ENCODE measurements around the gene MOB2. TPM values are rescaled to one million over a fixed set of nuclear protein-coding genes. Genes with fewer than 3 reads are reported as not detected.
"Not testable (repeated sequence)": the region's sequence is repeated elsewhere in the genome, so short reads cannot be mapped to it uniquely, and the experiment has no call there.

Gene MOB2
- total and polyA plus RNA-seq, 2 donors (not counting 1 experiment from before 2014, with no cell fraction given) = 13.1 to 30.1 TPM

- TF ChIP-seq EZH2 (IDR thresholded peaks at IDR 0.05; ENCODE audit: low read length, missing control alignments) (no peak), CTCF (conservative IDR thresholded peaks at IDR 0.05 in 1 of 2, IDR thresholded peaks at IDR 0.05 in 1 of 2; ENCODE audit: low read depth in 1 of 2, low read length in 2 of 2) (no peak)
- Histone ChIP-seq H3K36me3 (ENCODE audit: control insufficient read depth, insufficient read depth, low read length) (no peaks in the 10 kb centered on the region), H2AFZ (ENCODE audit: low read length) (no peak overlapping the region), H3K4me2 (ENCODE audit: extremely low read depth, insufficient read depth, low read length) (no peak overlapping the region), H3K79me2 (ENCODE audit: control insufficient read depth, insufficient read depth, low read length) (peaks cover 9% of the 10 kb centered on the region), H3K27ac (ENCODE audit: insufficient read depth, low read length) (no peak overlapping the region), H3K27me3 (ENCODE audit: control insufficient read depth, insufficient read depth, low read length) (no peaks in the 10 kb centered on the region), H3K9ac (ENCODE audit: insufficient read depth, low read length) (no peak overlapping the region), H4K20me1 (ENCODE audit: control insufficient read depth, extremely low read depth, insufficient read depth, low read length) (no peaks in the 10 kb centered on the region), H3K9me3 (ENCODE audit: control insufficient read depth, insufficient read depth, low read depth, low read length) (no peaks in the 10 kb centered on the region), H3K4me1 (ENCODE audit: control insufficient read depth, extremely low read depth, insufficient read depth, low read length) (no peaks in the 10 kb centered on the region), H3K4me3 (replicated peaks in 1 of 4; ENCODE audit: control extremely low read depth in 1 of 4, insufficient read depth in 1 of 4, low read depth in 3 of 4, low read length in 4 of 4) (no peak overlapping the region)
- DNase-seq (ENCODE audit: low read depth in 2 of 2) = peak in 1 of 2 donors; percentile 50
Measured at GRCh38 chr11:1514336-1515061, 27.9 kb upstream of the MOB2 start.

DNA sequence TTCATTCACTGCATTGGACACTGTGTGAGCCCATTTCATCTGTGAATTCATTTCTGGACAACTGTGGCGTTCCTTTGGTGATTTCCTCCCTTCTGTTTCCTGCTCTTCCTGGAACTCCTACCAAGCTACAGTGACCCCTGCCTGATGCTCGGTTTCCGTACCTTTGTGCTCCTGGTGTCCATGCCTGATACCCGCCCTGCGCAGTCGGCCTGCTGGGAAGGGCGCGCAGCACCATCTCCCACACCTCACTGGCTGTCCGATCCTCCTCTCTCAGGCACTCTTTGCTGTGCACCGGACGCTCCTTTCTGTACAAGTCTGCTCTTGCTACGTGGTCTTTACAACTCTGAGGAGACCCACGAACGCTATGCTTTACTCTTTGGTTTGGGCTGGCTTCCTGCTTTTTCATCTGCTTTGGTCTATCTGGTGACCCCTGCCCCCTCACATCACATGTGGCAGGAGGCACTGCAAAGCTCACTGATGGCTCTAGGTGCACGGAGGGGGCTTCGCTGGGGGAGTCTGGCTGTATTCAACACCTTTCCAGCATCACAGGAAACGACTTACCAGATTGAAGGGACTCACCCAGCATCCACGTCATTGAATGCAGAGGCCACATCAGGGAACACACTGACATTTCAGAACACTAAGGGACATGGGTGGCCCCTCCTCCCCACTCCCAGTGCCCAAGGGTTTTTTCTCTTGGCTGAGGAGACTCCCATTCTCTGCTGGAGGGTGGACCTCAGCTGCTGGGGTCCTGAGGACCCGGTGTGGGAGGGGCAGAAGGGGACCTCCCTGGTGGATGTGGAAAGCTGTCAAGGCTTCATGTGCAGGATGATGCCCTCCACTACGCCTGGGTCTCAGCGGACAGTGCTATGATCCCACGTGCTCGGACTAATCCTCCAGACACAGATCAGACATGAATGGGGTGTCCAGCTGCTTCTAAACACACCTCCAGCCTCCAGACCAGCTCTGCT, 27.0 kb upstream of the MOB2 start:
- Histone ChIP-seq H3K9me3 (ENCODE audit: control insufficient read depth, insufficient read depth, low read depth, low read length) (no peaks in the 10 kb centered on the region), H3K79me2 (ENCODE audit: control insufficient read depth, insufficient read depth, low read length) (peaks cover 4% of the 10 kb centered on the region), H3K9ac (ENCODE audit: insufficient read depth, low read length) (no peak overlapping the region), H3K4me1 (ENCODE audit: control insufficient read depth, extremely low read depth, insufficient read depth, low read length) (no peaks in the 10 kb centered on the region), H4K20me1 (ENCODE audit: control insufficient read depth, extremely low read depth, insufficient read depth, low read length) (no peaks in the 10 kb centered on the region), H3K27ac (ENCODE audit: insufficient read depth, low read length) (no peak overlapping the region), H2AFZ (ENCODE audit: low read length) (no peak overlapping the region), H3K27me3 (ENCODE audit: control insufficient read depth, insufficient read depth, low read length) (no peaks in the 10 kb centered on the region), H3K4me2 (ENCODE audit: extremely low read depth, insufficient read depth, low read length) (no peak overlapping the region), H3K4me3 (replicated peaks in 1 of 4; ENCODE audit: control extremely low read depth in 1 of 4, insufficient read depth in 1 of 4, low read depth in 3 of 4, low read length in 4 of 4) (no peak overlapping the region), H3K36me3 (ENCODE audit: control insufficient read depth, insufficient read depth, low read length) (no peaks in the 10 kb centered on the region)
- DNase-seq (ENCODE audit: low read depth in 2 of 2) = no peak
- TF ChIP-seq EZH2 (IDR thresholded peaks at IDR 0.05; ENCODE audit: low read length, missing control alignments) (no peak), CTCF (conservative IDR thresholded peaks at IDR 0.05 in 1 of 2, IDR thresholded peaks at IDR 0.05 in 1 of 2; ENCODE audit: low read depth in 1 of 2, low read length in 2 of 2) (no peak)

DNA sequence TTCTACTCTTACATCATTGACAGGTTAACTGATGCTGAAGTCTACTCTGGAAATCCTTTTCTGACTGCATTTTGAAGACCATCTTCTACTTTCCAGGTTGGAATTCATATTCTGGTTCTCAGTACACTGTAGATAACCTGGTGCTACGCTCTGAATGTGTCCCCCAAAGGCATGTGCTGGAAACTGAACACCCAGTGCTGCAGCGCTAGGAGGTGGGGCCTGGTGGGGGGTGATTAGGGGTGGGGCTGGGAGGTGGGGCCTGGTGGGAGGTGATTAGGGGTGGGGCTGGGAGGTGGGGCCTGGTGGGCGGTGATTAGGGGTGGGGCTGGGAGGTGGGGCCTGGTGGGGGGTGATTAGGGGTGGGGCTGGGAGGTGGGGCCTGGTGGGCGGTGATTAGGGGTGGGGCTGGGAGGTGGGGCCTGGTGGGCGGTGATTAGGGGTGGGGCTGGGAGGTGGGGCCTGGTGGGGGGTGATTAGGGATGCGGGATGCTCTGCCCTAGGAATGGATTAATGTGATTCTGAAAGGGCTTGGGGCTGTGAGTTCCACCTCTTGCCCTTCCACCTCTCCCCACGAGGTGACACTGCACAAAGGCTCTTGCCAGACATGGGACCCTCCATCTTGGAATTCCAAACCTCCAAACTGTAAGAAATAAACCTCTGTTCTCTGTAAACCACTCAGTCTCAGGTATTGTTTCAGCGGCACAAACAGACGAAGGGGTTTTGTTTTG, 26.1 kb upstream of the MOB2 start:
- not testable (repeated sequence) for H3K27ac ChIP-seq (ENCODE audit: insufficient read depth, low read length); H3K4me3 ChIP-seq (replicated peaks in 1 of 4; ENCODE audit: control extremely low read depth in 1 of 4, insufficient read depth in 1 of 4, low read depth in 3 of 4, low read length in 4 of 4); H3K9me3 ChIP-seq (ENCODE audit: control insufficient read depth, insufficient read depth, low read depth, low read length); H4K20me1 ChIP-seq (ENCODE audit: control insufficient read depth, extremely low read depth, insufficient read depth, low read length); H3K36me3 ChIP-seq (ENCODE audit: control insufficient read depth, insufficient read depth, low read length); H3K4me2 ChIP-seq (ENCODE audit: extremely low read depth, insufficient read depth, low read length); H3K79me2 ChIP-seq (ENCODE audit: control insufficient read depth, insufficient read depth, low read length); H2AFZ ChIP-seq (ENCODE audit: low read length); H3K9ac ChIP-seq (ENCODE audit: insufficient read depth, low read length); H3K27me3 ChIP-seq (ENCODE audit: control insufficient read depth, insufficient read depth, low read length); H3K4me1 ChIP-seq (ENCODE audit: control insufficient read depth, extremely low read depth, insufficient read depth, low read length); DNase-seq (ENCODE audit: low read depth in 2 of 2)
